K562 (cell line): ENCODE results near the gene ITGA11.

ENCODE experiments used
- CBX1 ChIP-seq: sonication (generic); IDR thresholded peaks from 2 replicates; pipeline ENCODE4 v1.6.1; 2016; ENCODE audit warnings: antibody characterized with exemption, low read depth, mild to moderate bottlenecking
- HDAC6 ChIP-seq: IDR thresholded peaks from 2 replicates; pipeline ENCODE4 v1.6.1; 2012; ENCODE audit warnings: low read depth, mild to moderate bottlenecking, control low read depth, inconsistent platforms, low read length, moderate library complexity
- JUNB ChIP-seq: fragments of 450-650 bp; formaldehyde crosslinking; conservative IDR thresholded peaks from 2 replicates; pipeline ENCODE4 v1.4.0; 2020; ENCODE audit warnings: mild to moderate bottlenecking
- POLR2A ChIP-seq: fragments of 450-650 bp; conservative IDR thresholded peaks from 2 replicates; pipeline ENCODE4 v1.6.1; 2016
- SP2 ChIP-seq: IDR thresholded peaks from 2 replicates; pipeline ENCODE4 v1.6.1; 2011; ENCODE audit warnings: mild to moderate bottlenecking, low read depth, low read length, moderate library complexity; ENCODE audit not compliant: poor library complexity, severe bottlenecking; ENCODE audit errors: extremely low read depth
- ZZZ3 ChIP-seq: fragments of 450-650 bp; IDR thresholded peaks from 2 replicates; pipeline ENCODE4 v1.6.1; 2016; ENCODE audit warnings: antibody characterized with exemption, mild to moderate bottlenecking, moderate library complexity
- TF ChIP-seq, protein P1 (sequence below), 3 experiments: IDR thresholded peaks in 2 of 3; conservative IDR thresholded peaks in 1 of 3; 2 replicates each; pipeline ENCODE4 v1.5.1; 2011 to 2012; ENCODE audit warnings: low read length in 3 of 3, mild to moderate bottlenecking in 3 of 3, control low read depth in 2 of 3, improper control_type of control experiment in 1 of 3, inconsistent platforms in 1 of 3, low read depth in 1 of 3, mixed read lengths in 1 of 3, moderate library complexity in 1 of 3; ENCODE audit not compliant: insufficient read depth in 2 of 3
- TF ChIP-seq, protein P2 (sequence below), 2 experiments: fragments of 200-800 bp in 1 of 2; sonication (Bioruptor generic) in 1 of 2; sonication (generic) in 1 of 2; formaldehyde crosslinking in 1 of 2; IDR thresholded peaks in 1 of 2; conservative IDR thresholded peaks in 1 of 2; 2 replicates each; pipeline versions ENCODE4 v1.5.0 to v1.6.1; 2016 to 2020; ENCODE audit warnings: missing compliant biosample characterization in 1 of 2, missing genetic modification characterization in 1 of 2, missing genetic modification reagents in 1 of 2

DNA sequence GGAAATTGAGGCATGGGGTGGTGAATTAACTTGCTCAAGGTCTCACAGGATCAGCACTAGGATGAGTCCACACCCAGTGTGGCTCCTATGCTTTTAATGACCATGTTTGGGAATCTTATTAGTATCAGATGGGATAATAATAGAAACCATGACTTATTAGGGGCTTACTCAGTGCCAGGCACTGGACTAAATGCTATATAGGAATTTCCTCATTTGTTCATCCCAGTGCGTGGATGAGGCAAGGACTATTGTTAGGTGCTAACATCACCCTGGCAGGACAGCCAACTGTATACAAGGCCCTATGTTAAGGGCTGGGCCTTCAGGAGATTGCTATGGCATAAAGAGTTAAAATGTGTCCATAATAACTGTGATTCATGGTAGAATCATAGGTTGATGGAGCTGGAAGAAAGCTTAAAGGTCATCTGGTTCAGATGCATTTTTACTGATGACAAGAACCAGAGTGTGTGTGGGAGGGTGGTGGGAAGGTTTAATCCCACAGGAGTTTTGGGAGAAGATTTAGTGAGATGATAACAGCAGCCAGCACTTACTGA is 159.2 kb downstream of the ITGA11 start:
- TF ChIP-seq JUNB (CRISPR knock-in tag) = no peak
- TF ChIP-seq, protein P1, sequence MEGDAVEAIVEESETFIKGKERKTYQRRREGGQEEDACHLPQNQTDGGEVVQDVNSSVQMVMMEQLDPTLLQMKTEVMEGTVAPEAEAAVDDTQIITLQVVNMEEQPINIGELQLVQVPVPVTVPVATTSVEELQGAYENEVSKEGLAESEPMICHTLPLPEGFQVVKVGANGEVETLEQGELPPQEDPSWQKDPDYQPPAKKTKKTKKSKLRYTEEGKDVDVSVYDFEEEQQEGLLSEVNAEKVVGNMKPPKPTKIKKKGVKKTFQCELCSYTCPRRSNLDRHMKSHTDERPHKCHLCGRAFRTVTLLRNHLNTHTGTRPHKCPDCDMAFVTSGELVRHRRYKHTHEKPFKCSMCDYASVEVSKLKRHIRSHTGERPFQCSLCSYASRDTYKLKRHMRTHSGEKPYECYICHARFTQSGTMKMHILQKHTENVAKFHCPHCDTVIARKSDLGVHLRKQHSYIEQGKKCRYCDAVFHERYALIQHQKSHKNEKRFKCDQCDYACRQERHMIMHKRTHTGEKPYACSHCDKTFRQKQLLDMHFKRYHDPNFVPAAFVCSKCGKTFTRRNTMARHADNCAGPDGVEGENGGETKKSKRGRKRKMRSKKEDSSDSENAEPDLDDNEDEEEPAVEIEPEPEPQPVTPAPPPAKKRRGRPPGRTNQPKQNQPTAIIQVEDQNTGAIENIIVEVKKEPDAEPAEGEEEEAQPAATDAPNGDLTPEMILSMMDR (IDR thresholded peaks at IDR 0.05 in 2 of 3, conservative IDR thresholded peaks at IDR 0.05 in 1 of 3; ENCODE audit: insufficient read depth in 2 of 3, low read depth in 1 of 3, low read length in 3 of 3) = no peak
- TF ChIP-seq, protein P2, sequence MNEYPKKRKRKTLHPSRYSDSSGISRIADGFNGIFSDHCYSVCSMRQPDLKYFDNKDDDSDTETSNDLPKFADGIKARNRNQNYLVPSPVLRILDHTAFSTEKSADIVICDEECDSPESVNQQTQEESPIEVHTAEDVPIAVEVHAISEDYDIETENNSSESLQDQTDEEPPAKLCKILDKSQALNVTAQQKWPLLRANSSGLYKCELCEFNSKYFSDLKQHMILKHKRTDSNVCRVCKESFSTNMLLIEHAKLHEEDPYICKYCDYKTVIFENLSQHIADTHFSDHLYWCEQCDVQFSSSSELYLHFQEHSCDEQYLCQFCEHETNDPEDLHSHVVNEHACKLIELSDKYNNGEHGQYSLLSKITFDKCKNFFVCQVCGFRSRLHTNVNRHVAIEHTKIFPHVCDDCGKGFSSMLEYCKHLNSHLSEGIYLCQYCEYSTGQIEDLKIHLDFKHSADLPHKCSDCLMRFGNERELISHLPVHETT (CRISPR knock-in tag; conservative IDR thresholded peaks at IDR 0.05 in 1 of 2, IDR thresholded peaks at IDR 0.05 in 1 of 2) = no peak
- no peak for TF ChIP-seq POLR2A
- no peak for TF ChIP-seq ZZZ3
- no peak for TF ChIP-seq CBX1
- no peak for TF ChIP-seq HDAC6
- TF ChIP-seq SP2 = no peak
